Stomach (tissue), 4 donors: Measurements from ENCODE around the gene DYRK1B.
"Not testable (repeated sequence)": the region's sequence is repeated elsewhere in the genome, so short reads cannot be mapped to it uniquely, and the experiment has no call there.

ENCODE experiments used
- CTCF ChIP-seq, 7 experiments: fragments of 450-650 bp in 4 of 7; fragments of 200-600 bp in 3 of 7; sonication (generic) in 3 of 7; IDR thresholded peaks; one replicate each; pipeline ENCODE4 v1.5.1; 2016 to 2019; ENCODE audit warnings: antibody characterized with exemption in 7 of 7, control low read depth in 2 of 7, mild to moderate bottlenecking in 1 of 7
- POLR2A ChIP-seq, 4 donors: fragments of 450-650 bp; IDR thresholded peaks; one replicate each; pipeline ENCODE4 v1.6.1; 2016; ENCODE audit warnings: antibody characterized with exemption in 4 of 4, control low read depth in 2 of 4, mild to moderate bottlenecking in 1 of 4, moderate library complexity in 1 of 4
- POLR2AphosphoS5 ChIP-seq, 3 donors: sonication (generic); formaldehyde crosslinking; IDR thresholded peaks; one replicate each; pipeline ENCODE4 v1.6.1; 2016; ENCODE audit warnings: antibody characterized with exemption in 3 of 3

- TF ChIP-seq POLR2A, CTCF, POLR2AphosphoS5 (IDR thresholded peaks at IDR 0.05): not testable (repeated sequence)
These were observed 45.8 kb upstream of the DYRK1B start for GRCh38 chr19:39879796-39880195.
